Measurements from ENCODE around the gene QRICH1.

DNA sequence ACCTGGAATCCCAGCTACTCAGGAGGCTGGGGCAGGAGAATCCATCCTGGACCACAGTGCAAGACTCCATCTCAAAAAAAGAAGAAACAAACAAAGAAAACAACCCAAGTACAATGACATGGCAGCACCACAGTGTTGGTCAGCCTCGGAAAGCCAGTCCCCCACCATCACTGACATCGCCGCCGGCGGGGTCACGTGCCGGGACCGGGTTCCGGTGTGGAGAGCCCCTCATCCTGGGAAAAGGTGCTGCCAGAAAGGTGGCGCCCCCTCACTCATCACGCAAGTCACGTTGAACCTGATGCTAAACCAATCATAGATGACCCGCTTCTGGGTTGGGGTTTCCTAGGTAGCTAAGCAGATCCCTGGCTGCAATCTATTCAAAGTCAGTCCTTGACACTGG, 17.8 kb downstream of the QRICH1 start:
- TF ChIP-seq, protein P1, sequence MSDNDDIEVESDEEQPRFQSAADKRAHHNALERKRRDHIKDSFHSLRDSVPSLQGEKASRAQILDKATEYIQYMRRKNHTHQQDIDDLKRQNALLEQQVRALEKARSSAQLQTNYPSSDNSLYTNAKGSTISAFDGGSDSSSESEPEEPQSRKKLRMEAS (IDR thresholded peaks at IDR 0.05), result no peak
- TF ChIP-seq, protein P2, sequence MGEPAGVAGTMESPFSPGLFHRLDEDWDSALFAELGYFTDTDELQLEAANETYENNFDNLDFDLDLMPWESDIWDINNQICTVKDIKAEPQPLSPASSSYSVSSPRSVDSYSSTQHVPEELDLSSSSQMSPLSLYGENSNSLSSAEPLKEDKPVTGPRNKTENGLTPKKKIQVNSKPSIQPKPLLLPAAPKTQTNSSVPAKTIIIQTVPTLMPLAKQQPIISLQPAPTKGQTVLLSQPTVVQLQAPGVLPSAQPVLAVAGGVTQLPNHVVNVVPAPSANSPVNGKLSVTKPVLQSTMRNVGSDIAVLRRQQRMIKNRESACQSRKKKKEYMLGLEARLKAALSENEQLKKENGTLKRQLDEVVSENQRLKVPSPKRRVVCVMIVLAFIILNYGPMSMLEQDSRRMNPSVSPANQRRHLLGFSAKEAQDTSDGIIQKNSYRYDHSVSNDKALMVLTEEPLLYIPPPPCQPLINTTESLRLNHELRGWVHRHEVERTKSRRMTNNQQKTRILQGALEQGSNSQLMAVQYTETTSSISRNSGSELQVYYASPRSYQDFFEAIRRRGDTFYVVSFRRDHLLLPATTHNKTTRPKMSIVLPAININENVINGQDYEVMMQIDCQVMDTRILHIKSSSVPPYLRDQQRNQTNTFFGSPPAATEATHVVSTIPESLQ (CRISPR knock-in tag; conservative IDR thresholded peaks at IDR 0.05), result no peak
- TF ChIP-seq JUNB (CRISPR knock-in tag; IDR thresholded peaks at IDR 0.05; ENCODE audit: borderline replicate concordance), result no peak

Measured in HepG2 (cell line).